Measurements from ENCODE around the gene CIB2.

- TF ChIP-seq, protein P1, sequence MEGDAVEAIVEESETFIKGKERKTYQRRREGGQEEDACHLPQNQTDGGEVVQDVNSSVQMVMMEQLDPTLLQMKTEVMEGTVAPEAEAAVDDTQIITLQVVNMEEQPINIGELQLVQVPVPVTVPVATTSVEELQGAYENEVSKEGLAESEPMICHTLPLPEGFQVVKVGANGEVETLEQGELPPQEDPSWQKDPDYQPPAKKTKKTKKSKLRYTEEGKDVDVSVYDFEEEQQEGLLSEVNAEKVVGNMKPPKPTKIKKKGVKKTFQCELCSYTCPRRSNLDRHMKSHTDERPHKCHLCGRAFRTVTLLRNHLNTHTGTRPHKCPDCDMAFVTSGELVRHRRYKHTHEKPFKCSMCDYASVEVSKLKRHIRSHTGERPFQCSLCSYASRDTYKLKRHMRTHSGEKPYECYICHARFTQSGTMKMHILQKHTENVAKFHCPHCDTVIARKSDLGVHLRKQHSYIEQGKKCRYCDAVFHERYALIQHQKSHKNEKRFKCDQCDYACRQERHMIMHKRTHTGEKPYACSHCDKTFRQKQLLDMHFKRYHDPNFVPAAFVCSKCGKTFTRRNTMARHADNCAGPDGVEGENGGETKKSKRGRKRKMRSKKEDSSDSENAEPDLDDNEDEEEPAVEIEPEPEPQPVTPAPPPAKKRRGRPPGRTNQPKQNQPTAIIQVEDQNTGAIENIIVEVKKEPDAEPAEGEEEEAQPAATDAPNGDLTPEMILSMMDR (IDR thresholded peaks at IDR 0.05): no peak
- no peak for TF ChIP-seq POLR2AphosphoS5 (IDR thresholded peaks at IDR 0.05)
- no peak for TF ChIP-seq POLR2A (IDR thresholded peaks at IDR 0.05)
- no peak for TF ChIP-seq EP300 (IDR thresholded peaks at IDR 0.05)
These were observed 20.2 kb downstream of the CIB2 start for GRCh38 chr15:78110916-78111475.

Data from suprapubic skin (tissue), 4 donors.